Breast epithelium (tissue), 4 donors: Measurements from ENCODE around the gene COL23A1. TPM values are rescaled to one million over a fixed set of nuclear protein-coding genes. Genes with fewer than 3 reads are reported as not detected.

Source experiments
- DNase-seq, 2 donors: peaks; one replicate each; pipeline ENCODE4 v3.0.0-alpha.2; 2019; ENCODE audit warnings: low spot score in 2 of 2
- H3K27ac ChIP-seq, 2 donors: fragments of 200-600 bp; sonication (generic) in 1 of 2; one replicate each; pipeline ENCODE4 v1.5.1; 2016 to 2019; ENCODE audit warnings: mild to moderate bottlenecking in 1 of 2
- H3K27me3 ChIP-seq, 2 donors: fragments of 200-600 bp; sonication (generic) in 1 of 2; one replicate each; pipeline versions ENCODE4 v1.5.1 to v1.6.0; 2017 to 2019; ENCODE audit warnings: control low read depth in 1 of 2, mild to moderate bottlenecking in 1 of 2
- H3K36me3 ChIP-seq: fragments of 200-600 bp; one replicate; pipeline ENCODE4 v1.5.1; 2019
- H3K4me1 ChIP-seq, 2 donors: fragments of 200-600 bp; sonication (generic); one replicate each; pipeline ENCODE4 v1.5.1; 2016 to 2019; ENCODE audit warnings: control low read depth in 1 of 2
- H3K4me3 ChIP-seq, 3 donors: fragments of 200-600 bp; sonication (generic); 1 replicate in 2 of 3; 2 replicates in 1 of 3; pipeline ENCODE4 v1.5.1; 2016 to 2019; ENCODE audit warnings: mild to moderate bottlenecking in 3 of 3, moderate library complexity in 2 of 3
- H3K9me3 ChIP-seq, 2 donors: fragments of 200-600 bp; sonication (generic) in 1 of 2; one replicate each; pipeline ENCODE4 v1.5.1; 2016 to 2019; ENCODE audit warnings: control low read depth in 1 of 2
- CTCF ChIP-seq, 3 donors: fragments of 450-650 bp; IDR thresholded peaks; one replicate each; pipeline ENCODE4 v1.5.1; 2016 to 2017; ENCODE audit warnings: antibody characterized with exemption in 3 of 3, mild to moderate bottlenecking in 3 of 3, moderate library complexity in 3 of 3
- POLR2A ChIP-seq: fragments of 450-650 bp; IDR thresholded peaks from one replicate; pipeline ENCODE4 v1.6.1; 2016; ENCODE audit warnings: antibody characterized with exemption, mild to moderate bottlenecking, moderate library complexity
- POLR2AphosphoS5 ChIP-seq, 3 donors: sonication (generic); formaldehyde crosslinking; IDR thresholded peaks; one replicate each; pipeline ENCODE4 v1.6.1; 2017; ENCODE audit warnings: antibody characterized with exemption in 3 of 3
- intact Hi-C: fragments of 100-400 bp; cut with DNase I; formaldehyde crosslinking; loops from one replicate; pipeline ENCODE4 v1.15.1; 2023; ENCODE audit warnings: low total_unique reads
- total RNA-seq, 3 donors: library from RNA; depleted of rRNA; stranded (reverse); fragments of >200 nt; gene quantifications; one replicate each; pipeline ENCODE4 v1.1.0, GENCODE V29; 2016

Gene COL23A1
- total RNA-seq, 3 donors from 2014 or later: 0.32 to 3.3 (median 2.6) TPM

GRCh38 chr5:178333821-178334481 is 256.2 kb downstream of the COL23A1 start:
- H3K36me3 ChIP-seq: no peaks in the 10 kb centered on the region
- intact Hi-C loops: no loop called here
- no peaks in the 10 kb centered on the region for H3K4me1 ChIP-seq
- DNase-seq: no peak
- H3K27me3 ChIP-seq: no peaks in the 10 kb centered on the region
- H3K27ac ChIP-seq: no peak overlapping the region
- no peaks in the 10 kb centered on the region for H3K9me3 ChIP-seq
- TF ChIP-seq POLR2AphosphoS5 (IDR thresholded peaks at IDR 0.05): no peak
- TF ChIP-seq POLR2A: no peak
- TF ChIP-seq CTCF (IDR thresholded peaks at IDR 0.05): no peak
- no peak overlapping the region for H3K4me3 ChIP-seq

GRCh38 chr5:178332210-178332641 is 258.0 kb downstream of the COL23A1 start:
- Histone ChIP-seq H3K27ac (peak overlapping the region; percentile 12 to 75), H3K4me3 (no peak overlapping the region), H3K36me3 (no peaks in the 10 kb centered on the region), H3K4me1 (no peaks in the 10 kb centered on the region), H3K9me3 (no peaks in the 10 kb centered on the region), H3K27me3 (no peaks in the 10 kb centered on the region)
- intact Hi-C loops: no loop called here
- no peak for TF ChIP-seq POLR2AphosphoS5 (IDR thresholded peaks at IDR 0.05)
- no peak for TF ChIP-seq CTCF (IDR thresholded peaks at IDR 0.05)
- no peak for TF ChIP-seq POLR2A
- DNase-seq: no peak

- H3K4me3 ChIP-seq: no peak overlapping the region
- H3K27ac ChIP-seq: peak overlapping the region; percentile 12 to 75
- no peaks in the 10 kb centered on the region for H3K4me1 ChIP-seq
- H3K27me3 ChIP-seq: no peaks in the 10 kb centered on the region
- TF ChIP-seq POLR2A (no peak), POLR2AphosphoS5 (IDR thresholded peaks at IDR 0.05) (peak in 1 of 3 donors; percentile 77)
- H3K9me3 ChIP-seq: no peaks in the 10 kb centered on the region
- intact Hi-C loops: no loop called here
- no peaks in the 10 kb centered on the region for H3K36me3 ChIP-seq
- peak in 1 of 2 donors; percentile 57 for DNase-seq
These were observed 258.6 kb downstream of the COL23A1 start for GRCh38 chr5:178331491-178331996.

- TF ChIP-seq CTCF (IDR thresholded peaks at IDR 0.05): no peak
- TF ChIP-seq POLR2A: no peak
- no peak for TF ChIP-seq POLR2AphosphoS5 (IDR thresholded peaks at IDR 0.05)
- Histone ChIP-seq H3K4me3 (no peak overlapping the region), H3K36me3 (no peaks in the 10 kb centered on the region), H3K27ac (peak overlapping the region; percentile 12 to 75), H3K9me3 (no peaks in the 10 kb centered on the region), H3K27me3 (no peaks in the 10 kb centered on the region), H3K4me1 (no peaks in the 10 kb centered on the region)
- DNase-seq: no peak
- intact Hi-C loops: no loop called here
These were observed 259.3 kb downstream of the COL23A1 start for GRCh38 chr5:178330791-178331404.

GRCh38 chr5:178328826-178329730 is 261.1 kb downstream of the COL23A1 start:
- intact Hi-C loops: no loop called here
- H3K36me3 ChIP-seq: no peaks in the 10 kb centered on the region
- DNase-seq: no peak
- no peak overlapping the region for H3K27ac ChIP-seq
- H3K27me3 ChIP-seq: no peaks in the 10 kb centered on the region
- no peaks in the 10 kb centered on the region for H3K9me3 ChIP-seq
- H3K4me3 ChIP-seq: no peak overlapping the region
- H3K4me1 ChIP-seq: no peaks in the 10 kb centered on the region
- no peak for TF ChIP-seq POLR2A
- TF ChIP-seq POLR2AphosphoS5 (IDR thresholded peaks at IDR 0.05): no peak
- no peak for TF ChIP-seq CTCF (IDR thresholded peaks at IDR 0.05)
